ENCODE measurements around the gene INTU.

INTU gene

GRCh38 chr4:127759228-127759820 is 126.6 kb downstream of the INTU start:
- H3K4me1 ChIP-seq = no peaks in the 10 kb centered on the region
- peaks cover 0 to 11% (median 7%) of the 10 kb centered on the region in 11 experiments; a peak in 12 of 22 replicates for H3K9me3 ChIP-seq (replicated peaks in 1 of 11)
- no peak overlapping the region for H3K27ac ChIP-seq
- H4K20me1 ChIP-seq = no peaks in the 10 kb centered on the region; a peak in 1 of 22 replicates
- H3K9ac ChIP-seq = no peak overlapping the region
- no peaks in the 10 kb centered on the region for H3K36me3 ChIP-seq
- no peak overlapping the region for H3K4me3 ChIP-seq
- H3K4me2 ChIP-seq = no peak overlapping the region
- TF ChIP-seq Cebpa-rat (IDR thresholded peaks at IDR 0.05) = no peak
- no peaks in the 10 kb centered on the region for H3K27me3 ChIP-seq

GRCh38 chr4:127759893-127760292 is 127.1 kb downstream of the INTU start:
- H3K4me1 ChIP-seq = no peaks in the 10 kb centered on the region
- H3K9ac ChIP-seq = no peak overlapping the region
- H4K20me1 ChIP-seq = no peaks in the 10 kb centered on the region; a peak in 1 of 22 replicates
- H3K9me3 ChIP-seq (replicated peaks in 1 of 11) = peaks cover 0 to 11% (median 7%) of the 10 kb centered on the region in 11 experiments; a peak in 12 of 22 replicates
- H3K27ac ChIP-seq = no peak overlapping the region
- H3K4me3 ChIP-seq = no peak overlapping the region
- no peak overlapping the region for H3K4me2 ChIP-seq
- H3K36me3 ChIP-seq = no peaks in the 10 kb centered on the region
- TF ChIP-seq Cebpa-rat (IDR thresholded peaks at IDR 0.05) = no peak
- no peaks in the 10 kb centered on the region for H3K27me3 ChIP-seq

- Histone ChIP-seq H3K36me3 (no peaks in the 10 kb centered on the region), H3K27ac (no peak overlapping the region), H3K4me1 (no peaks in the 10 kb centered on the region), H3K27me3 (no peaks in the 10 kb centered on the region), H3K9me3 (replicated peaks in 1 of 11) (no peaks in the 10 kb centered on the region), H4K20me1 (no peaks in the 10 kb centered on the region), H3K4me3 (no peak overlapping the region), H3K9ac (no peak overlapping the region), H3K4me2 (no peak overlapping the region)
- no peak for TF ChIP-seq Cebpa-rat (IDR thresholded peaks at IDR 0.05)
Measured at GRCh38 chr4:127771535-127772275, 138.9 kb downstream of the INTU start.

- H3K9ac ChIP-seq = no peak overlapping the region
- H3K9me3 ChIP-seq (replicated peaks in 1 of 11) = no peaks in the 10 kb centered on the region
- H3K36me3 ChIP-seq = no peaks in the 10 kb centered on the region
- H3K4me3 ChIP-seq = no peak overlapping the region
- H3K27ac ChIP-seq = no peak overlapping the region
- H3K4me1 ChIP-seq = no peaks in the 10 kb centered on the region
- TF ChIP-seq Cebpa-rat (IDR thresholded peaks at IDR 0.05) = no peak
- no peaks in the 10 kb centered on the region for H3K27me3 ChIP-seq
- no peak overlapping the region for H3K4me2 ChIP-seq
- no peaks in the 10 kb centered on the region for H4K20me1 ChIP-seq
Measured at GRCh38 chr4:127772769-127773671, 140.3 kb downstream of the INTU start.

- peaks cover 4 to 18% (median 9%) of the 10 kb centered on the region in 11 experiments; a peak in 19 of 22 replicates for H3K27me3 ChIP-seq
- no peak overlapping the region for H3K4me3 ChIP-seq
- H3K36me3 ChIP-seq = no peaks in the 10 kb centered on the region
- H3K9me3 ChIP-seq (replicated peaks in 1 of 11) = no peaks in the 10 kb centered on the region
- no peak overlapping the region for H3K9ac ChIP-seq
- H3K27ac ChIP-seq = no peak overlapping the region
- peaks cover 0 to 12% (median 0%) of the 10 kb centered on the region in 10 experiments; a peak in 6 of 20 replicates for H3K4me1 ChIP-seq
- no peak overlapping the region for H3K4me2 ChIP-seq
- no peak for TF ChIP-seq Cebpa-rat (IDR thresholded peaks at IDR 0.05)
- no peaks in the 10 kb centered on the region for H4K20me1 ChIP-seq
Measured at GRCh38 chr4:127775843-127776242, 143.1 kb downstream of the INTU start.

Measured in BLaER1 treated with 17β-estradiol and CSF1 and Interleukin-3, amounts not matched to agents 10 nM and 100 nM (cell line).